Activated CD4-positive, CD25-positive, alpha-beta regulatory T cell treated with anti-CD3 and anti-CD28 coated beads, Interleukin-2, amount 50 U/mL, for 72 hours (primary cell): ENCODE measurements around the gene FAP.

Experiments
- DNase-seq: peaks from one replicate; pipeline ENCODE4 v3.0.0; 2021

FAP gene

GRCh38 chr2:162125138-162125537, 118.1 kb downstream of the FAP start:
- no peak for DNase-seq

GRCh38 chr2:162123806-162124758, 119.2 kb downstream of the FAP start:
- no peak for DNase-seq
